Measurements from ENCODE around the gene HNF1A.
"Not testable (repeated sequence)": the region's sequence is repeated elsewhere in the genome, so short reads cannot be mapped to it uniquely, and the experiment has no call there.

The HNF1A gene

DNA sequence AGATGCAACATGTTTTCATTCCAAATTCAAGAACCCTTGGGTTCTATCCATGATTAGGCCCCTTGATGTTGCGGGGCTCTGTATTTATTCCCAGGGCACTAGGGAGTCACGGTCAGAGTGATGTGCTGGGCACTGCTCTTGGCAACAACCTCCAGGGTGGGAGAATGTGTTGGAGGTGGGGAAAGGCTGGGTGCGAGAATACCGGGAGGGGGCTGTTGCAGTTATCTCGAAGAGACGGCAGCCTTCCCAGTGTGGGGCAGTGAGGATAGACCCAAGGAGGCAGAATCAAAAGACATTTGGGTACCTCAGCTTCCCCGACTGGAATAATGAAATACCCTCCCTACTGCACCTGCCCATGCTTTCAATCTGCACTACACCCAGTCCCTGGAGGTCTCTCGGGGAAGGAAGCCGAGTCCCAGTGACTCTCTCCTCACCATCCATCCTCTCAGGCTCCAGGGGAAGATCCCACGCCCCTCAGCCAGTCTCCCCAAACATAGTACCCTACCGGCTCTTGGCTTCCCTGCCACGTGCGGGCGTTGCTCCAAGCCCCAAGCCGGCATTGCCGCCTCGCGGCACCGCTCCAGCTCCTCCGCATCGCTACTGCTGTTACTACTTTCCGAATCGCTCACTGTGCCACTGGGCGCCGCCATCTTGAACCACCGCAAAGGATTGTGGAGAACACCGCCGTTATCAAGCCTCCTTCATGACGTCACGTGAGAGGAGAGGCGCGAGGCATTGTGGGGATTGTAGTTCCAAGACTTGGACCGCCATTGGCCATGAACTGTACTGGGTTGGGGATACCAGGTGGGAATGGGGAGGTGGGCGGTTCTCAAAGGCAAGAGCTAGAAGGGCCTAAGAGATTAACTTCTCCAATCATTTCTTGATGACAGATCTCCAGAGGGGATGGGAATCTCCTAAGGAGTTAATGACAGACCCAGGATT lies 37.8 kb downstream of the HNF1A start, which contains the start of gene C12orf43:
Gene C12orf43 (minus strand): TSS at position 663 of the 942 bp plus-strand sequence. CDS start 13 bp downstream, at position 650.
- peak; percentile 89 for DNase-seq

DNA sequence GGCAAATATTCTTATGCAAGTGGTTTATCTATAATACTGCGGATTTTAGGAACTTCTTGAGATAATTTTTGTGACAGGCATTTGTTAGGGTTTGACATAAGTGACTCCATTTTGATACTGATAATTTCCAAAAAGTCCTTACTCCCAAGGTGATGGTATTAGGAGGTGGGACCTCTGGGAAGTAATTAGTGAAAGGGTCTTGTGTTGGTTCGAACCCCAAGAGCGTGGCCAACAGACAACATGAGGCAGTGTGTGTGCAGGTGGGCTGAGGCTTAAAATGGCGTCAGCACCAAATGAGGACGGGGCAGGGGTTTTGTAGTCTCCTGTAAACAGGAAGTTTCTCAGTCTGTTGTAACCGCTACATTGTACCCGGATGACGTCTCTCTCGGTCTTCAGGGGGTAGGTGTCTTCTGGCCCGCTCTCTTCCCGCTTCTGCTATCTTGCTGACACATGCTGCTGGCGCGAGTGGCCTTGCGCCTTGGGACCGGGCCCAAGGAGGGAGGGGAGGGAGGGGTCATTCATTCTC lies 39.7 kb downstream of the HNF1A start:
- no peak for DNase-seq

DNA sequence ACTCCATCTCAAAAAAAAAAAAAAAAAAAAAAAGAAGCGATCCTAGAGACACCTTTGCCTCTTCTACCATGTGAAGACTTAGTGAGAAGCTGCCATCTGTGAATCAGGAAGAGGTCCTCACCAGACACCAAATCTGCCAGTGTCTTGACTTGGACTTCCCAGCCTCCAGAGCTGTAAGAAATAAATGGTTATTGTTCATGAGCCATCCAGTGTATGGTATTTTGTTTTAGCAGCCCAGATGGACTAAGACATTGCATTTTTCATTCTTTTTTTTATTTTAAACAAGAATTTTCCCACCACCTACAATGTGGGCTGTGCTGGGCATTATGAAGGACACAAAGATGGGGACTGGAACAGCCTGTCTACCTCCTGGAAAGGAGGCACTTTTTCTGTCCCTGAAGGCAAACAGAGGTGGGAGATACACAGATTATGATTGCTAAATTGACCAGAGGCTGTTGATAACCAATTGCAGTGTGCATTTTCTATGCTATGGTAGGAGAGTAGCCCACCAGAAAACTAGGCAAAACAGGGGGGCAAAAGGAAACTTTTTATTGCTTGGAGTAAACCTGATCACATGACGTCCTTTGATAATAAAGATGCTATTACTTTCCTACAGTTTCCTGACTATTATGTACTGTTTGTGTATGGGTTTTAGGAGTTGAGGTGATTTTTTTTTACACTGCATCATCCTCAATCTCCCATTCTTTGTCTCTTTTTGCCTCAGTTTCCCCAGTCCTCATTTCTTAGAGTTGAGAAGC lies 40.7 kb downstream of the HNF1A start:
- no peak for DNase-seq

DNA sequence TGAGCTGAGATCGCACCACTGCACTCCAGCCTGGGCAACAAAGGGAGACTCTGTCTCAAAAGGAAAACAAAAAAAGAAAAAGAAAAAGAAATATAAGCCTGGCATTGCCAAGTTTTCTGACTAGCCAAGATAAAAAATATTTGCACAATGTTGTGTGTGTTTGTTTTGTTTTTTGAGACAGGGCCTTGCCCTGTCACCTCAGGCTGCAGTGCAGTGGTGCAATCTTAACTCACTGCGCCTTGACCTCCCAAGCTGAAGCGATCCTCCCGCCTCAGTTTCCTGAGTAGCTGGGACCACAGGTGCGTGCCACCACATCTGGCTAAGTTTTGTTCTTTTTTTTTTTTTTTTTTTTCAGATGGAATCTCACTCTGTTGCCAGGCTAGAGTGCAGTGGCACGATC lies 43.4 kb downstream of the HNF1A start:
- DNase-seq: no peak

DNA sequence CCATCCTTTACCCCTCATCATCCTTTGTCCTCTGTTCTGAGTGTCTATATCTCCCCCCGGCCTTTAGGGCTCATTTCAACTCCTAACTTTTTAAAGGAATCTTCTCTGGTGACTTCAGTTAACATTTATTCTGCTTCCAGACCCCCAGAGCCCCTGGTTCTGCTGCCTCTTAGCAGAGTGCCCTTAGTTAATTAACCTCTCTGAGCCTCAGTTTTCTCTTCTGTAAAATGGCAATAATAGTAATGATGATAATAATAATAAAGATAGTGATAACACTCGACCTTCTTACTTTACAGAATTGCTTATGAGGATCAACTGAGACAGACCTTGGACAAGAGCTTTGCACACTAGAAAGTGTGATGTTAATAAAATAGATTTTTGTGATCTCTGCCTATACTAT lies 44.4 kb downstream of the HNF1A start:
- DNase-seq: no peak

DNA sequence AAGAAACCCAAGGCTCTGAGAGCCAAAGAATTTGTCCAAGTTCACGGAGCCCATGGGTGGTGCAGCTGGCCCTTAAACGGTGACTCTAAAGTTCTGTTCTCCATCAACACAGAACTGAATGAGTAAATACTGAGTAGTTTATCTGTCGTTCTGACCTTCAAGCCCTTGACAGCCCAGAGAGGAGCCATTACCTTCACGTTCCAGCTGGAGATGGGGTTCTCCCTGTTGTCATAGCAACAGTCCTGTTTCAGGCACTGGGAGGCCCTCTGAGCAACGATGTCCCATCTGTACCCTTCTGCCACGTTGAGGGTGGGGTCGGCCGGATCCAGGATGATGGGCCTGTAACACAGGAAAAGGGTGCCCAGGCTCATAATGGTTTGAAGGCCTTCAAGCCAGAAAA lies 45.5 kb downstream of the HNF1A start:
- DNase-seq: no peak

DNA sequence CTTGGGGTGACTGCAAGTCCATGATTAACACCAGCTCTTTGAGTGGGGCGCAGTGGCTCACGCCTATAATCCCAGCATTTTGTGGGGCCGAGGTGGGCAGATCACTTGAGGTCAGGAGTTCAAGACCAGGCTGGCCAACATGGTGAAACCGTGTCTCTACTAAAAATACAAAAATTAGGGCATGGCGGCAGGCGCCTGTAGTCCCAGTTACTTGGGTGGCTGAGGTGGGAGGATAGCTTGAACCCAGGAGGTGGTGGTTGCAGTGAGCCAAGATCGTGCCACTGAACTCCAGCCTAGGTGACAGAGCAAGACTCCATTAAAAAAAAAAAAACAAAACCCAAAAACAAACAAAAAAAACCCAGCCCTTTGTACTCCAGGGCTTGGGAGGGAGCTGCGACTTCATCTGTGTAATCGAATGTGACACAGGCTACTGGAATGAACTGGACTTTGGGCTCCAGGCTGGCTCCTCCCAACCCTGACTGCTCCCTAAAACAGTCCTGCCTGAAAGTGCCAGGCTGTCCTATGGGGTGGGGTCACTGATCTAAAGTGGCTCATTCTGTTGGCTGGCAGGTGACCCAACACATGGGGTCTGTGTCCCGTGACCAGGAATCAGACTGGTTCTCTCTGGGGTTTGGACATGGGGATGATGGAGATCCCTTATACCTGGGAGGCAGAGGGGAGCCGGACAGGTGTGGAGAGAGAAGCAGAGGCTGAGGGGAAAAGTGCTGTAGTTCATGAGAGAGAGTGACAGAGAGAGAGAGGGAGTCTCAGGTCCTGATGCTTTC lies 47.3 kb downstream of the HNF1A start:
- DNase-seq: no peak

DNA sequence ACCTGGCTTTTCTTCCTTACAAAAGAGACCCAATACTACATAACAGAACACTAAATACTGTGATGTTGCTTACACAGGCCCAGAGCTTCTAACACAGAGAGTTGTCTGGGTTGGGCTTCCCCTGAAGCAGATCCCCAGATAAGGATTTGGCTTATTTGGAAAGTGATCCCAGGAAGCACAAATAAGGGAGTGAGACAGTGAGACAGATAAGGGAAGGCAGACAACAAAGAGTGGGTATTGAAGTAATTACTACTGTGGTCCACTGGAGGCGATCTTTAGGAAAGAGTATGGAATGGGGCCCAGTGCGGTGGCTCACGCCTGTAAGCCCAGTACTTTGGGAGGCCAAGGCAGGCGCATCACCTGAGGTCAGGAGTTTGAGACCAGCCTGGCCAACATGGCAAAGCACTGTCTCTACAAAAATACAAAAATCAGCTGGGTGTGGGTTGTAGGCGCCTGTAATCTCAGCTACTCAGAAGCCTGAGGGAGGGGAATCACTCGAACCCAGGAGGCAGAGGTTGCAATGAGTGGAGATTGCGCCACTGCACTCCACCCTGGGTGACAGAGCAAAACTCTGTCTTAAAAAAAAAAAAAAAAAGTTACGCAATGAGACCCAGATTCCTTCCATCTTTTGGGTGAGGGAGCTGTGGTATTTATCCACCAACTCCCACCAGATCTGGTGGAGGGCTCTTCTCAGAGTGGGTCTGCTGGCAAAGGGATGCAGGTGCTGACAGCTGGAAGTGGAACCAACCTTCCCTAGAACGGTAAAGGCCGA lies 48.1 kb downstream of the HNF1A start:
- DNase-seq: no peak

DNA sequence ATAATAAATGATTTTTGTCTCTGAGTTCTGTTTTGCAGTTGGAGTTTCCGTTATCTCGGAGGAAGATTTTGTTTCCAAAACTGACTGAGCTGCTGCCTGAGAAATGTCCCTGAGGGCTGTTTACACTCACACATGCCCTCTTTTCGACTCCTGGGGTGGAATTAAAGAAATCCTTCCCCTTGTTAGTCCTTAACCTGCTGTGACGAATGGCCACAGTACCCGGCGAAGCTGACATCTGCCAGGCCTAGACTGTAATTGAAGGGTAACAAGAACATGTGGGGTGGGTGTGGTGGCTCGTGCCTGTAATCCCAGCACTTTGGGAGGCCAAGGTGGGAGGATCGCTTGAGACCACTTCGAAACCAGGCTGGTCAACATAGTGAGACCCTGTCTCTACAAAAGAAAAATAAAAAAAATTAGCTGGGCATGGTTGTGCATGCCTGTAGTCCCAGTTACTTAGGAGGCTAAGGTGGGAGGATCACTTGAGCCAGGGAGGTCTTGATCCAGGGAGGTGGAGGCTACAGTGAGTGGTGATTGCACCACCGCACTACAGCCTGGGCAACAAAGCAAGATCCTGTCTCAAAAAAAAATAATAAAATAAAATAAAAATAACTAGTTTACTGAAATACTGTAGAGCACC lies 52.4 kb downstream of the HNF1A start:
- no peak for DNase-seq

DNA sequence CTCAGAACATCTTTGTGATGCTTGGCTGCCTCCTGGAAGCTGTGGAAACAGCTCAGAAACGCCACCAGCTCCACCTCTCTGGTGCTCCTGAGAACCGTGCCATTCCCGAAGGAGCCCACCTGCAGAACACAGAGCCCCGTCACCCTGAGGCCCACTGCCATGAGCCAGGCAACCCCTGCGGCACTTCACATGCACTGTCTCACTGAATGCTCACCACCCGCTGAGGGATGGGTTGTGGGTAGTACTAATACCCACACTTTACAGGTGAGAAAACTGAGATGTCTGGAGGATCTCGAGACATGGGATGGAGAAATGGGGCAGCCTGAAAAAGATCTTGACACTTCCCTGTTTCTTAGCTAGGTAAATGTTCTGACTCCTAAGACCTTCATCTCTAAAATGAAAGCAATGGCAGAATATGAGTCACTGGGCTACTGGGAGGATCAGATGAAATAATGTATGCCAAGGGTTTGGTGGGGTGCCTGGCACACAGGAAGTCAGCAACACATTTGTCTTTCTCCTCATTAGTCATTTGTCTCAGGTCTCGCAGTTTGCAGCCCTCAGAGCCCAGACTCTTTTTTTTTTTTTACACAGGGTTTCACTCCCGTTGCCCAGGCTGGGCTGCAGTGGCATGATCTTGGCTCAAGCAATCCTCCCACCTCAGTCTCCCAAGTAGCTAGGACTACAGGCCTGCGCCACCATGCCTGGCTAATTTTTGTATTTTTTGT lies 55.4 kb downstream of the HNF1A start:
- peak; percentile 51 for DNase-seq

DNA sequence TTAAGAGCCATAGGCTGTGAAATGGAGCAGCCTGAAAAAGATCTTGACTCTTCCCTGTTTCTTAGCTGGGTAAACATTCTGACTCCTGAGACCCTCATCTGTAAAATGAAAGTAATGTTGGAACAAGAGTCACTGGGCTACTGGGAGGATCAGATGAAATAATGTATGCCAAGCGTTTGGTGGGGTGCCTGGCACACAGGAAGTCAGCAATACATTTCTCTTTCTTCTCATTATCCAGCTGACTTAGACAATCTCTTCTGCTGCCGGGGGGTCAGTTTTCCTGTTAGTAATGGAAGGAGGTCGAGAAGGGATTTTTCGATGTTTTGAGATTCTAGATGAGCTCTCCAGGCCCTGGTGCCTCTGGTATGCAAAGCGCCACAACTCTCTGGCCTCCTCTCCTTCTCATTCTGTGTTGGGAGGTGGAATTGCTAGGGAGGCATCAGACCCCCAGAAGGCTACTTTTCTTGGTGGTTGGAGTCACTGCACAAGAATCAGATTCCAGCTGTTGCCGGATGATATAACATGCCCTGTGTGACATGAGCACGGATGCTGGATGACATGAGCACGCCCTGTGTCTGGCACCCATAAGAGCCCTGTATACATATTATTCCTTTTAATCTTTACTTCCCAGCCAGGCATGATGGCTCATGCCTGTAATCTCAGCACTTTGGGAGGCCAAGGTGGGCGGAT lies 56.4 kb downstream of the HNF1A start:
- no peak for DNase-seq

DNA sequence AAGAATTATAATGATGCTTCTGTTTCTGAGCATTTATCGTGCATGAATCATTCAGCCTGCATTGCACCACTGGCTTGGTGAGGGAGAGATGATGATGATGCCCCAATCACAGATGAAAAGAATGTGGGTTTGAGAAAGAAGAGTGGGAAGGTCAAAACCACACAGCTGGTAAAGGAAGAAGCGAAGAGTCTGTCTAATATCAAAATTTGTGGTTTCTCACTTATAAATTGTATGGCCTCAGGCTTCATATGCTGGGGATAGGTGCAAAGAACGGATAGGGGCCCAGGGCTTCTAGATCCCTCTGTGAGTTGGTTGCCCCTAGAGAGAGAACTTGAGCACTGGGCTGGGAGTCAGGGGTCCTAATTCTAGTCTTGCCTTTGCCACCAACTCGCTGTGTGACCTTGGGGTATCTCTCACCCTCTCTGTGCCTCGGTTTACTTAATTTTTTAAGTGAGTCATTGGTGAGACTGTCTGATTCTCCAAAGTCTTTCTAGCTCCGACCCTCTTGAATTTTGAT lies 58.5 kb downstream of the HNF1A start:
- peak; percentile 27 for DNase-seq

DNA sequence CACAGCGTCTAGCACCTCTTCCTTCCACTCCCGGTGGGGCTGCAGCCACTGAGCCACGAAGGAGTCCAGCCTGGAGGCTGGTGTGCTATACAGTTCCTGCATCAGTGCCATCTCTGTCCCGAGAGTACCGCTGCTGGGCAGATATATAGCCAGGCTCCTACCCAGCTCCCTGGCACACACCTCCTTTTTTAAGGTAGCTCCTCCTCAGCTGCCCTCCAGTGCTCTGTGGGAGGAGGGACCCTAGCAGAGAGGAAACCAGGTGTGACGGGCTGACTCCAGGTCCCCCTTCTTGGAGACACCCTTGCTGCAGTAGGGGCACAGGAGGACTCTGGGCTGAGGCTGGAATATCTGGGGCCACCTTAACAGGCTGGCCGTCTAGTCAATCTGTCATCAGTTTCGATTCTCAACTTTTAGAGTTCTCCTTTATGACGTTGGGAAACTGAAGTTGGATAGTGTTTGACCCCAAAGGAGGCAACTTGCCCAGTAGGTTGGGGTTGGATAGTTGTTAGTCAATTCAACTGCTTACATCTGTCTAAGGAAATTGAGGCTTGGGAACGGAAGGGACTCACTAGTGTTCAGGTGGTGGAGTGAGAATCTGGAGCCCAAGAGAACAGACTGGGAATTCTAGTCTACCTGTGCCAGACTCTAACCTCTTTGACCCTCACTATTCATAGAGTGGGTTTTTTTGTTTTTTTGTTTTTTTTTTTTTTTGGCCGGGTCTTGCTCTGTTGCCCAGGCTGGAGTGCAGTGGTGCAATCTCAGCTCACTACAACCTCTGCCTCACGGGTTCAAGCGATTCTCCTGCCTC lies 60.7 kb downstream of the HNF1A start, which contains the start of gene OASL:
Gene OASL (minus strand): TSS at position 386 of the 808 bp plus-strand sequence. CDS start 275 bp downstream, at position 111.
- peak; percentile 29 for DNase-seq

DNA sequence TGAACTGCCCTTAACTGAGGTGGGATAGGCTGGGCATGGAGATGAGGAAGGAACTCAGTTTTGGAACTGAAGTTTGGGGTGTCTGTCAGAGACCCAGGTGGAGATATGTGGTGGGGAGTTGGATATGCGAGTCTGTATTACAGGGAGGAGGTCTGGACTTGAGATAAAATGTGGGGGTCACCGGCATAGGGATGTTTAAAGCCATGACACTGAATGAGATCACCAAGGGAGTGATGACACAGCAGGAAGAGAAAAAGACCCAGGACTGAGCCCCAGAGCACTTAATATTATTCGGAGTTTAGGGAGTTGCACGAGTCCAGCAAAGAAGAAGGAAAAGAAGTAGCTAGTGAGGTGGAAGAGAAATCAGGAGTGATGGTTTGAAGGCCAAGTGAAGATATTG lies 64.7 kb downstream of the HNF1A start:
- DNase-seq: no peak

DNA sequence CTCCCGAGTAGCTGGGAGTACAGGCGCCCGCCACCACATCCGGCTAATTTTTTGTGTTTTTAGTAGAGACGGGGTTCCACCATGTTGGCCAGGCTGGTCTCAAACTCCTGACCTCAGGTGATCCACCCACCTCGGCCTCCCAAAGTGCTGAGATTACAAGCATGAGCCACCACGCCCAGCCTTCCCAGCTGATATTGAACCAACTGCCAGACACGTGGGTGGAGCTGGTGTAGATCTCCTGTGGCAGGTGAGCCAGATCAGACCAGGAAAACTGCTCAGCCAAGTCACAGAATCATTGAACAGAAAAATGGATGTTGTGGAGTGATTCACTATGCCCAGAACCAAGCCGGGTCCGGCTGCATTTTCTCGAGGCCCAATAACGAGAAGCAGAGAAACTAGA lies 69.1 kb downstream of the HNF1A start:
- not testable (repeated sequence) for DNase-seq

DNA sequence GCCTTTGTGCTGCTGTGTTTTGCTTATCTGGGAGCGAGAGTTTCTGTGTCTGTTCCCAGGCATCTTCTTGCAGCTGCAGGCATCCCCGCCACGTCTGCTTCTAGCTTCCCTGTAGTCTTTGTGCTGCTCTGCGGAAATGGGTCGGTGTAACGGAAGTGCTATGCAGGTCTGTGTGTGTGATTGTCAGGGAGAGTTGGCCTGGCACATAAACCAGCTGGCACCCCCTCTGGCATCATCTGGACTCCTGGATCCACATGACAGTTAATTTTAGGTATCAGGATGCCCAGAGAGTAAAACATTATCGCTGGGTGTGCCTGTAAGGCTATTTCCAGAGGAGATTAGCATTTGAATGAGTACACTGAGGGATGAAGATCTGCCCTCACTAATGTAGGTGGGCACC lies 70.1 kb downstream of the HNF1A start:
- no peak for DNase-seq

DNA sequence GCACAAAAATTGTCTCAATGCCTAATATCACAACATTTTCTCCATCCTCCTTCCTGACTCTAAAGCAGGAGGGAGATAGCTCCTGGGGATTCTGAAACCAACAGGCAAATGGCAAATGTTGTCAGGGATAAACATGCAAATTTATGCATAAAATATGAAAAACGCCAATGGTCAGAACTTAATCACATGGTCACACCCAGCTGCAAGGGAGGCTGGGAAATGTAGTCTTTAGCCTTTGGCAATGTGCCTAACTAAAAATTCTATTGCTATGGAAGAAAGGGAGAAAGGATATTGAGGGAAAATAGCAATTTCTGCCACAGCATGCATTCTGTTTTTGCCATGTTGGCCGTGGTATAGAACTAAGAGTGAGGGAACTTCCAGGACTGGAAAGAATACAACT lies 72.4 kb downstream of the HNF1A start:
- DNase-seq: no peak
